GM18505 (cell line): Measurements from ENCODE around the gene OSBPL2.

ENCODE experiments used
- ATAC-seq: cut with Tn5 transposase; IDR thresholded peaks from one replicate; pipeline ENCODE4 v1.9.1; 2021; ENCODE audit not compliant: unreplicated experiment
- POLR2A ChIP-seq: IDR thresholded peaks from 4 replicates; pipeline ENCODE4 v1.6.1; 2011; ENCODE audit warnings: borderline replicate concordance; ENCODE audit not compliant: insufficient read depth, insufficient read length; ENCODE audit errors: extremely low read depth

OSBPL2 gene

GRCh38 chr20:62211769-62212288 lies 26.5 kb upstream of the OSBPL2 start:
- TF ChIP-seq POLR2A = no peak
- ATAC-seq = no peak

GRCh38 chr20:62212299-62212698 lies 26.0 kb upstream of the OSBPL2 start:
- ATAC-seq = no peak
- no peak for TF ChIP-seq POLR2A

- no peak for TF ChIP-seq POLR2A
- no peak for ATAC-seq
Observed at GRCh38 chr20:62214067-62214466, 24.3 kb upstream of the OSBPL2 start.

GRCh38 chr20:62215020-62215990 lies 23.0 kb upstream of the OSBPL2 start:
- TF ChIP-seq POLR2A = no peak

GRCh38 chr20:62215991-62216635 lies 22.2 kb upstream of the OSBPL2 start:
- ATAC-seq = no peak
- TF ChIP-seq POLR2A = no peak

More at GRCh38 chr20:62215020-62215990, 23.0 kb upstream of the OSBPL2 start:
- ATAC-seq = no peak

DNA sequence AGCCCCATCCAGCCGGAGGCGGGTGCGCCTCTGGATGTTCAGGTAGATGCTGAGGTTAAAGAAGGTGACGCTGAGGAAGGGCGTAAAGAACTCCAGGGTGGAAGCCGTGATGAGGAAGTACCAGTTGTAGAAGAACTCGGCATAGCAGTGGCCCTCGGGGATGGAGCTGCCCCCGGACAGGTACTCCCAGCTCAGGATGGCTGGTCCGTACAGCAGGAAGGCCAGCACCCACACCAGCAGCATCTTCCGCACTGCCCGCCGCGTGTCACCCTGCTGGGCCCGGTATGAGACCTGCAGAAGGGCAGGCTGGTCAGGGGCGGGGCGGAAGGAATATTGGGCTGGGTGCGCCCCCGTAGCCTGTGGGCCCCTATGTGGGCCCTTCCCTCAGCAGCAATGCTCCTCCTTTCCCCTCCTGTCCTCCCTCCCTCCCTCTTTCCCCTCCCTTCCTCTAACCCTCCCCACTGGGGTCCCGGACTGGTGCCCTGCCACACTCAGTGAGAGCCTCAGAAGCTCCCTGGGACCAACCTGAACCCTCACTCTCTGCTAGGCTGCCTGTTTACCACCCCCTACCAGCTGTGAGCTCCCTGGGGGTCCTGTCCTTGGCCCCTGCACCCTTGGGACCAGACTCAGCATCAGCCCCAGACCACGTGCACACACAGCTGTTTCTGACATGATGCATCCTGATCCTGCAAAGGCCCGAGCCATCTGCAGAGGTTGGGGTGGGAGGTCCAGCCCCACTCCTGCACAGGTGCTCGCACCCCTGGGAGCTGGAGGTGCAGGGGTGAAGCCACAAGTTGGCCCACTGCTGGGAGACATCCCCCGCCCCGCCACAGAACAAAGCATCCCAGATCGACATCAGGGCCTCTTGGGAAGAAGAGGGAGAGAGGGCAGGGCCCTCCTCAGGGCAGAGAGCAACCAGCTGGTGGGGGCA lies 21.4 kb upstream of the OSBPL2 start:
- TF ChIP-seq POLR2A = no peak
- ATAC-seq = no peak

DNA sequence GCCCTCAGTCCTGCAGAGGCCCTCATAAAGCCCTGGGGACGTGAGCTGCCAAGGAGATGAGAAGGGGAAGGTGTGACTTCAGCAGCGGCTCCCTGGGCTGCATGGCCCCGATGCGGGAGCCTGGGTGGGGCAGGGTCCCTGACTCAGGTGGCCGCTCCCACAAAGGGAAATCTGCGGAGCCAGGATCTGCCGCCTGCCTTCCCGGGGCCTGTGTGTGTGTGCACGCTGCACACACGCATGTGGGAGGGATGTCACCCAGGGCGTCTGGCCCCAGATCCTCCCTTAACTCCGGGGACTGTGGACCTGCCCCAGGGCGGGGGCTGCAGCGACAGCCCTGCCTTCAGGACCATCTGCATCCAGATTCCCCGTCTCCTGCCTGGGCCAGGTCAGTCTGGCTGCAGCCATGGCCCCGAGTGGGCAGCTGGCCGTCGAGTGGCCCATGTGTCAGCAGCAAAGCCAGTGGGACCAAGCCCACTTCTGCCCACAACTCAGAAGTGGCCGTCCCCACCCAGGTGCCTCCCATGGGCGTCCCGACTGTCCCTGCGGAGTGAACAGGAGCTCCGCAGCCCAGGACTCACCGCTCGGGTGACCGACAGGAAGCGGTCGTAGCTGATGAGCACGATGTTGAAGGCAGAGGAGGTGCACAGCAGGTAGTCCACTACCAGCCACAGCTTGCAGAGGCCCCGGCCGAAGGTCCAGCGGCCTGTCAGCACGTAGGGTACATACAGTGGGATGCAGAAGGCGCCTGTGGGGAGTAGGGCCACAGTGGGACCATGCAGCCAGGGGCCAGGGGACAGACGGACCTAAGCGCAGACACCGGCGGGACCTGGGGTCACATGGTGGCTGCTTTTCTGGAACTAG lies 20.2 kb upstream of the OSBPL2 start:
- no peak for TF ChIP-seq POLR2A
- no peak for ATAC-seq

- TF ChIP-seq POLR2A = no peak
- ATAC-seq = no peak
Observed at GRCh38 chr20:62219101-62219991, 19.0 kb upstream of the OSBPL2 start.

DNA sequence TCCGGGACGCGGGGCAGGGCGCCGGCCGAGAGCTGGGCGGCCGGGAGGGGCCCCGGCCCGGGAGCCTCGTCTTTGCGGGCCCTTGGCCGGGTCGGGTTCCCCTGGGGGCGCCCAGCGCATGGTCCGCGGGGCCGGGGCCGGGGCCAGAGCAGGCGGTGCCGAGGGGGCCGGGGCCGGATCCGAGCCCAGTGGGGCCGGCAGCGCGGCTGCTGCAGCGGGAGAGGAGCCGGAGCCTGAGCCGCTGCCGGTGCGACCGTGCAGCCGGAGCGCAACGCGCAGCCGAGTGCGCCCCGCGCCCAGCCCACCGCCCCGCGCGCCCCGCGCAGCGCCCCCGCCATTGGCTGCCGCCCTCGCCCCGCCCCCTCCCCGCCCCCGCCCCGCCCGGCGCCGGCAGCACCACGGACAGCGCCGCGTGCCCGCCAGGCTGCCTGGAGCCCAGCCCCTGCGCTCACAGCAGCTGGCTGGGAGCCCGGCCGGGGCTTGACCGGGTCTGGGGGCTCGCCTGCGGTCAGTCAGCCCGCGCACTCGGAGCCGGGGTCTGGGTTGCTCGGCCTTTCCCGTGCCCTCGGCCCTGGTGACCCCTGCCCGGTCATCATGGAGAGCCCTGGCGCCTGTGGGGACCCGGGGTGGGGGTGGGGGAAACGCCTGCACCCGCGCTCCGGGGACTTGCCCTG lies 18.2 kb upstream of the OSBPL2 start, which contains the start of gene HRH3:
Gene HRH3, minus strand, starts transcription at position 287 of the 674 bp plus-strand sequence. CDS start 308 bp downstream, outside the sequence.
- no peak for ATAC-seq
- no peak for TF ChIP-seq POLR2A
